Astrocyte of the spinal cord (primary cell): ENCODE results near the gene PTPRU.

ENCODE experiments used
- DNase-seq: peaks from one replicate; pipeline ENCODE4 v3.0.0; 2011; ENCODE audit warnings: low read depth, low spot score
- H3K4me3 ChIP-seq: 2 replicates; pipeline ENCODE4 v1.5.1; 2011; ENCODE audit warnings: low read depth, mild to moderate bottlenecking, low read length, moderate library complexity
- in situ Hi-C: cut with HindIII; loops from 2 replicates; pipeline ENCODE4 v1.10.0; 2017; ENCODE audit warnings: low sequenced_read_pairs
- TF ChIP-seq, protein P1 (sequence below): IDR thresholded peaks from 2 replicates; pipeline ENCODE4 v1.5.1; 2012; ENCODE audit warnings: low read depth, mild to moderate bottlenecking, low read length, inconsistent platforms

The PTPRU gene

DNA sequence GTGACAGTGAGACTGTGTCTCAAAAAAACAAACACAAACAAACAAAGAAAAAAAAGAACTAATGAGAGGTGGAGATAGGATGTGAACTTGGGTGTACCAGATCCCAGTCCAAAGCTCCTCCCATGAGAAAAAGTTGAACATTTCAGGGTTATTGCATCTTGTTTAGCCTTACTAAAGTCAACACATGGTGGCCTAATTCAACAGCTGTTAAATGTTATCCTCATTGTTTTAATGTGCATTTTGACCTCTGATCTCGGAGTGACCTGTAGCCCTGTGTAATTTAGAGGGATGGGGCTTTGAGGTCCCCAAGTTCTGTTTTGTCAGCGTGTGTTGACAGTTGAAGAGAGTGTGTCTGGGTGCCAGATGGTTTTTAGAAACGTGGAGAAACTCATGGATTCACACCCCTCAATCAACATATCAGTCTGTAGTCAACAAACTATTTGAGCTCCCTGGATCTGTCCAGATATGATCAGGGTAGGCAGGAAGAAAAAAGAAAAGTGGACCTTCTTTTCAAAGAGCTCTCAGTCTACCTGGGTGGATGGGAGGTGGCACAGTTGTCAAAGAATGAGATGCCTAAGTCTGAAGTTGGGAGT lies 34.7 kb downstream of the PTPRU start:
- no peak overlapping the region for H3K4me3 ChIP-seq
- in situ Hi-C loops: no loop called here
- TF ChIP-seq, protein P1, sequence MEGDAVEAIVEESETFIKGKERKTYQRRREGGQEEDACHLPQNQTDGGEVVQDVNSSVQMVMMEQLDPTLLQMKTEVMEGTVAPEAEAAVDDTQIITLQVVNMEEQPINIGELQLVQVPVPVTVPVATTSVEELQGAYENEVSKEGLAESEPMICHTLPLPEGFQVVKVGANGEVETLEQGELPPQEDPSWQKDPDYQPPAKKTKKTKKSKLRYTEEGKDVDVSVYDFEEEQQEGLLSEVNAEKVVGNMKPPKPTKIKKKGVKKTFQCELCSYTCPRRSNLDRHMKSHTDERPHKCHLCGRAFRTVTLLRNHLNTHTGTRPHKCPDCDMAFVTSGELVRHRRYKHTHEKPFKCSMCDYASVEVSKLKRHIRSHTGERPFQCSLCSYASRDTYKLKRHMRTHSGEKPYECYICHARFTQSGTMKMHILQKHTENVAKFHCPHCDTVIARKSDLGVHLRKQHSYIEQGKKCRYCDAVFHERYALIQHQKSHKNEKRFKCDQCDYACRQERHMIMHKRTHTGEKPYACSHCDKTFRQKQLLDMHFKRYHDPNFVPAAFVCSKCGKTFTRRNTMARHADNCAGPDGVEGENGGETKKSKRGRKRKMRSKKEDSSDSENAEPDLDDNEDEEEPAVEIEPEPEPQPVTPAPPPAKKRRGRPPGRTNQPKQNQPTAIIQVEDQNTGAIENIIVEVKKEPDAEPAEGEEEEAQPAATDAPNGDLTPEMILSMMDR: no peak
- no peak for DNase-seq

DNA sequence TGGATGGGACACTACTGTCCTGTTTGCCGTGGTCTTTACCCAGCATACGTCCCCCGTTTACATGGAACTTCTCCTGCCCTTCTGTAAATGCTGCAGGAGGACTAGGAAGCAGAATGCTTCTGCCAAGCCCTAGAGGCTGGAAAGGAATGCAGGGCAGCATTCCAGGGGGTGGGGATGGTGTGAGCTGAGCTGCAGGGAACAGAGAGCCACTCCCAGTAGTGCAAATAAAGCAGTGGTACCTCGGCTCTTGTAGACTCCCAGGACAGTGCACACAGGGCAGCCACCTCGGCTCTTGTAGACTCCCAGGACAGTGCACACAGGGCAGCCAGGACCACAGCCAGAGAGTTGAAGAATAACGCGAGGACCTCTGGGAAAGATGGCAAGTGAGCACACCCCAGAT lies 35.4 kb downstream of the PTPRU start:
- no peak overlapping the region for H3K4me3 ChIP-seq
- peak; percentile 80 for DNase-seq
- in situ Hi-C loops: no loop called here
- TF ChIP-seq, protein P1: no peak

DNA sequence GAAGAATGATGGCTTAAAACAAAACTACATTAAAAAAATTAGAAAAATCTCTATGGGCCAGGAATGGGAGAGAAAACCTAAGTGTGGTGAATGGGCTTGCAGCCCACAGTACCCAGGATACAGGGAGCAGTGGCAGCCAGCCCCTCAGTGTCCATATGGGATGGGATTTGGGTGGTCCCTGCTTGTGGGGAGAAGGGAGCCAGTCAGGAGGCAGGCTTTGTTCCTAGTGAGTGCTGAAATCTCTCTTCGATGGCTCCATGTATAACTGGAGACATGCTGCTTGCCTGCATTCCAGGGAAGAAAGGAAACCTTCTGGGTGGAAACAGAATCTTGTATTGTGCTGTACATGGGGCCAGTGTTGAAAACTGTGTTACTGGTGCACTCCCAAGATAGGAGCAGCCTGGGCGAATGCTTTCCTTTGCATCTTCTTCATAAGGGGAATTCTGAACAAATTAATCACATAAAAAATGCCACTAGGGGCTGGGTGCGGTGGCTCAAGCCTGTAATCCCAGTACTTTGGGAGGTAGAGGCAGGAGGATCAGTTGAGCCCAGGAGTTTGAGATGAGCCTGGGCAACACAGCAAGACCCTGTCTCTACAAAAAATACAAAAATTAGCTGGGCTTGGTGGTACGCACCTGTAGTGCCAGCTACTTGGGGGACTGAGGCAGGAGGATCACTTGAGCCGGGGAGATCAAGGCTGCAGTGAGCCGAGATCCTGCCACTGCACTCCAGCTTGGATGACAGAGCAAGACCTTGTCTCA lies 36.0 kb downstream of the PTPRU start:
- in situ Hi-C loops: no loop called here
- TF ChIP-seq, protein P1: no peak
- no peak for DNase-seq
- no peak overlapping the region for H3K4me3 ChIP-seq

DNA sequence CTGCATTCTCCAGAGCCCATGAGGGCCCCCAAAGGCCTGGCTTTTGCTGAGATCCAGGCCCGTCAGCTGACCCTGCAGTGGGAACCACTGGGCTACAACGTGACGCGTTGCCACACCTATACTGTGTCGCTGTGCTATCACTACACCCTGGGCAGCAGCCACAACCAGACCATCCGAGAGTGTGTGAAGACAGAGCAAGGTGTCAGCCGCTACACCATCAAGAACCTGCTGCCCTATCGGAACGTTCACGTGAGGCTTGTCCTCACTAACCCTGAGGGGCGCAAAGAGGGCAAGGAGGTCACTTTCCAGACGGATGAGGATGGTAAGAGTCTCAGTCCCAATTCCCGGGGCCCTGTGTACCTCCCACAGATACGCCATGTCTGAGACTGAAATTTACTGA lies 39.1 kb downstream of the PTPRU start:
- in situ Hi-C loops: no loop called here
- TF ChIP-seq, protein P1: no peak
- no peak overlapping the region for H3K4me3 ChIP-seq
- DNase-seq: no peak

DNA sequence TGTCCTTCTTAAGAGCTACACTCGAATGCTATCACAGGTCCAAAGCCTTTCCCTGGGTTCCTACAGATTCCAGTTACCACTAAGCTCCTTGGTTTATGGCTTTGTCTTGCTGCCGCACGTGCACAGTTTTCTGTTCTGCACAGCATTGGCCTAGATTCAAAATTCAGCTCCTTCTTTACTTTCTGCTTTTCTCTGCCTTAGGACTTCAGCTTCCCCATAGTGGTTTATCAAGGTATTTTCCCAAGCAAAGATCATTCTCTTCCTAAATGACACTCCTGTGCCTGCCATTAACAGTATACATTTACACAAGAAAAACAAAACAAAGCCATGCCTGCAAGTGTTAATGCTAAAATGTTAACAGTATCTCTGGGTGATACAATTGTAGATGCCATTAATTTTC lies 41.8 kb downstream of the PTPRU start:
- in situ Hi-C loops: no loop called here
- DNase-seq: no peak
- no peak overlapping the region for H3K4me3 ChIP-seq
- TF ChIP-seq, protein P1: no peak

DNA sequence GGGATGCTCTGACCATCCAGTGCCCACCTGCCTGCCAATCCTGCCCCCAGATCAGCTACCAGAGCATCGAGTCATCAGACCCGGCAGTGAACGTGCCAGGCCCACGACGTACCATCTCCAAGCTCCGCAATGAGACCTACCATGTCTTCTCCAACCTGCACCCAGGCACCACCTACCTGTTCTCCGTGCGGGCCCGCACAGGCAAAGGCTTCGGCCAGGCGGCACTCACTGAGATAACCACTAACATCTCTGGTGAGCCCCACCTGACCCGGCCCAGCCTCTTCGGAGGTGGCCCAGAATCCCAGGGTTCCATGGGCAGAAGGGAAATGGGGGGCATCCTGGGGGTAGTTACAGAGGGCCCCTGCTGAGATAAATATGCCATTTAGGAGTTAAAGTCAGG lies 43.1 kb downstream of the PTPRU start:
- no peak overlapping the region for H3K4me3 ChIP-seq
- in situ Hi-C loops: no loop called here
- DNase-seq: no peak
- TF ChIP-seq, protein P1: no peak
